ENCODE results near the gene ALDH3A1.

DNA sequence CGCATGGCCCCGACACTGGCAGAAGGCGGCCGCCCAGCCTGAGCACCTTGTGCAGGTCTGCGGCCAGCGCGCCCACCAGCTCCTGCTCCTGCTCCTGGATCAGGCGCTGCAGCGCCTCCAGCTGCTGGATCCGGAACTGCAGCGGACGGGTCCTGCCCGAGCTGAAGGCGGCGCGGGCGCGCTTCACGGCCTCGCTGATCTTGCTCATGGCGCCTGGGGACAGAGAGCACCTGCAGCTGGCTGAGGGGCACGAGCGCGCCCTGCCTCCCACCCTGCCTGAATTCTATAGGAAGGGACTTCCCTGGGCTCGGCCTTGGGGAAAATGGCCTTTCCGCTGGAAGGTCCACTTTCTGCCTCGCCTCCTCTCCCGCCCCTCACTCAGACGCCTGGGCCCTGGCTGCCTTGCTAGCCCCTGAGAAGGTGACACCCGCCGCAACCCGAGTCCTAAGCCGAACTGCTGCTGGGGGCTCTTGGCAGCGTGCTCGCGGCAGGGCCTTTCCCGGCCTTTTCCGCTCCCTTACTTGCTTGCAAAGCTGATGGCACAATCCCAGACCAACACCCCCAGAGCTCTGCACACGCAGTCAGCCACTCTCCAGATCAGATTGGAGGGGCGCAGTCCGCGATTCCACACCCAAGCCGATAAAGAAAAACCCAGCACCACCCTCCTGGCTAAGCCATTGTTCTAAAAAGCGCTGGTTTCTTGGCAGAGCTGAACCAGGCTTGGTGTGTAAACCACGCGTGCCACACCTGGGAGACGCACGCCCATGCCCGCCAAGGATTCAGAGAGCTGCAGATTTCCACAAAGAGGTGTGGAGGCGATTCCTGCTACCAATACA lies 3.0 kb downstream of the ALDH3A1 start:
- TF ChIP-seq ZFP36 (IDR thresholded peaks at IDR 0.05; ENCODE audit: borderline replicate concordance, partially characterized antibody) = no peak
- TF ChIP-seq PHF8 (IDR thresholded peaks at IDR 0.05; ENCODE audit: borderline replicate concordance, low read depth) = no peak

Data from A549 (cell line).